Fibroblast of peridontal ligament (primary cell): ENCODE results near the gene INPP5J.
"Not testable (repeated sequence)": the region's sequence is repeated elsewhere in the genome, so short reads cannot be mapped to it uniquely, and the experiment has no call there.

Experiments used
- DNase-seq: peaks from one replicate; pipeline ENCODE4 v3.0.0-alpha.2; 2010; ENCODE audit errors: extremely low read depth

INPP5J gene

GRCh38 chr22:31086703-31087330 lies 35.9 kb upstream of the INPP5J start:
- DNase-seq: no peak

- no peak for DNase-seq
Measured at GRCh38 chr22:31087744-31088215, 35.0 kb upstream of the INPP5J start.

GRCh38 chr22:31088233-31088986 lies 34.4 kb upstream of the INPP5J start:
- no peak for DNase-seq

GRCh38 chr22:31089160-31090100 lies 33.3 kb upstream of the INPP5J start:
- DNase-seq: peak; percentile 47

- no peak for DNase-seq
Measured at GRCh38 chr22:31090217-31091085, 32.3 kb upstream of the INPP5J start.

- DNase-seq: no peak
Measured at GRCh38 chr22:31091106-31091975, 31.4 kb upstream of the INPP5J start.

GRCh38 chr22:31092161-31092560 lies 30.6 kb upstream of the INPP5J start:
- DNase-seq: no peak

- DNase-seq: no peak
Measured at GRCh38 chr22:31093086-31093850, 29.5 kb upstream of the INPP5J start.

- no peak for DNase-seq
Measured at GRCh38 chr22:31094021-31094551, 28.7 kb upstream of the INPP5J start.

GRCh38 chr22:31094741-31095140 lies 28.0 kb upstream of the INPP5J start:
- DNase-seq: no peak

- DNase-seq: no peak
Measured at GRCh38 chr22:31095637-31096249, 27.0 kb upstream of the INPP5J start.

- DNase-seq: no peak
Measured at GRCh38 chr22:31096657-31097279, 26.0 kb upstream of the INPP5J start.

- DNase-seq: not testable (repeated sequence)
Measured at GRCh38 chr22:31097539-31097938, 25.2 kb upstream of the INPP5J start.

GRCh38 chr22:31097941-31098631 lies 24.7 kb upstream of the INPP5J start:
- DNase-seq: no peak

- no peak for DNase-seq
Measured at GRCh38 chr22:31098632-31099110, 24.1 kb upstream of the INPP5J start.

- peak; percentile 36 for DNase-seq
Measured at GRCh38 chr22:31099386-31099785, 23.4 kb upstream of the INPP5J start.
